ENCODE measurements around the gene LMO1.

LMO1 gene

DNA sequence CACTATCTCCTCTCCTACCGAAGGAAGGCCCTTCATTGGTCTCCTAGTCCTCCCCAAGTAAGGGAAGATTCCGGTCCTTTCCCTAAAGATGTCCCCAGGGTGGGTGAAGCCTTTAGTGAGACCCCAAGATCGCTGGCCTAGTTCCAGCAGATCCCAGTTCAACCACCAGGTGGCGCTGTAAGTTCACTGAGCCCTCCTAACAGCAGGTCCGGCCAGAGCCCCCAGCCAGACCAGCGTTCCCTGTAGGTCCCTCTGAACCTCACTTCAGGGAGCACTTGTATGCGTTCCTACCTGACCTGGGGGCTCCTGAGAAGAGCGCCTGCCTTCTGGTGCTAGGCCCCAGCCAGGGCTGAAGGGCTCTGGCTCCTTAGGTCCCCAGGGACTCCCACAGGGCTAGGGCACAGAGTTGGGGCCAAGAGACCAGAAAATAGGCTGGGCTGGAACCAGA, 38.1 kb downstream of the LMO1 start:
- peak; percentile 44 to 57 for DNase-seq

DNA sequence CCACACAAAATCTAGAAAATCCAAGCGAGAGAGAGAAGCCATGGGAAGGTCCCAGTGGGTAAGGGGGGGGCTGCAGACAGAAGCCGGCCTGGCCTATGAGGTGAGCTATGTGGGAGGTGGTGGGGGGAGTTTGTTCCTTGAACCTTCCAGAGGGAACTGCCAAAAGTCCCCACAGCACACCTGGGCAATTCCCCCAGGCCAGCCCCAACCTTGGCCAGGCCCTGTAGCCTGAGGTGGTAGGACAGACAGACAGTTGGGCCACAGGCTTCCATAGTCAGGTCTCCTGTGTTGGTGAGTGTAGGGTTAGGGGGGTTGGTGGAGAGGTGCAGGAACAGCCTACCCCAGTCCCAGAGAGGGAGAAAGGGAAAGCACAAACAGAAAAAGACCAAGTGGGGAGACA, 39.0 kb downstream of the LMO1 start:
- DNase-seq, result no peak

DNA sequence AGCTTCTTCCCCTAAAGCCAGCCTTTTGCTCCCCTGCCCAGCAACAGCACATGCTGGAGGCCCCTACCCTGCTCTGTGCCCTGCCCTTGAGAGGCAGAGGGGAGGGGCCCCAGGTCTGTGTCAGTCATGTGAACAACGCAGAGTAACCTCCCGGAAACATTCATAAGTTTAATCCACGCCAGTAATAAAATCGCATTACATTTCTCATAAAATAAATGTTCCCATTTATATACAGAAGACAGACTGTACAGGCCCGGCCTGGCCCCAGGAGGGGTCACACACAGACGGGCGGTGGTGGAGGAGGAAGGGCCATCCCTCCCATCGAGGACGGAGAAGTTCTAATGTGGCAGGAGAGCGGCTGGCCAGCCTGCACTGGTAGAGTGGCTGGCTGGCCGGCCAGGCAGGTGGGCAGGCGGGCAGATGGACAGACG, 39.5 kb downstream of the LMO1 start:
- DNase-seq, result no peak

DNA sequence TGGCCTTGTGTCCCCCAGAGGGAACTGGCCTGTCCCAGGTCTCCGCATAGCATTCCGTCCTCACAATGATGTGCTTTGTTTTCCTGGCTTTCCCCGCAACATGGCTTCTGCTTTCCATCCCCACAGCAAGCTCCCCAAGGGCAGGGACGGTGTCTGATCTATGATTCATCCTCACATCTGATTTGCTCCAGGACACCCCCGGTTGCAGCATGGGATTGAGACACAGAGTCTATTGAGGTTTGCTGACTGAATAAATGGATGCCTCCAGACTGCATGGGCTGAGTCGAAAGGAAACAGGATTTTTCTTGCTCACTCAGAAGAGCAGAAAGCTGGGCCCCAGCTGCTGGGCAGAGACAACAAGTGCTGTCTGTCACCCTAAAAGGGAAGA, 40.2 kb downstream of the LMO1 start:
- no peak for DNase-seq

DNA sequence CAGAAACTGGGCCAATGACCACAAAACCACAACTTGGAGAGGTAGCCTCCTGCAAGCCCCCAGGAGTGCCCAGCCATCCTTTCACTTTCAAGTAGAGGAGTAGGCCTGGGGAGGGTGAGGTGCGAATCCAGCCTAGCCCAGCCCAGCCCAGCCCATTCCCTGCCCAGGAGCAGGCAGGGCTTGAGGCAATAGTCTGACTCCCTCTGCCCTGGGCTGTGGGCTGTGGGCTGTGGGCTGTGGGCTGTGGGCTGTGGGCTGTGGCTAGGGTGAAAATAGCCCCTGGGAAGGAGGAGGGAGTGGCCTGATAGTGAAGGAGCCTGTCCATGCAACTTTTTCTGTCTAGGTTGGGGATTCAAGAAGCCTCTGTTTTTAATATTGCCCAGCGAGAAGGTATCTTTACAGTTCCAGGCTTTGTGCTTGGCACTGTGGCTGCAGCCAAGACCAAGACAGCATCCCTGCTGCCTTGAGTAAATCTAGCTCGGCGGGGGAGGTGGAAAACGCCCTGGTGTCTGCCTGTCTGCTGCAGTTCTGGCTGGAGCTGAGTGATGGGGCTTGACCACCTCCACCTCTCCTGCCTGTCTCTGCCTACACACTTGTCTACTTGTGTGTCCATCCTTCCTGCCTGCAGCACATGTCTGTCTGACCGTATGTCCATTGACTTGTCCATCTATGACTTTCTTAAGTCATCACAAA, 40.7 kb downstream of the LMO1 start:
- DNase-seq, result no peak

DNA sequence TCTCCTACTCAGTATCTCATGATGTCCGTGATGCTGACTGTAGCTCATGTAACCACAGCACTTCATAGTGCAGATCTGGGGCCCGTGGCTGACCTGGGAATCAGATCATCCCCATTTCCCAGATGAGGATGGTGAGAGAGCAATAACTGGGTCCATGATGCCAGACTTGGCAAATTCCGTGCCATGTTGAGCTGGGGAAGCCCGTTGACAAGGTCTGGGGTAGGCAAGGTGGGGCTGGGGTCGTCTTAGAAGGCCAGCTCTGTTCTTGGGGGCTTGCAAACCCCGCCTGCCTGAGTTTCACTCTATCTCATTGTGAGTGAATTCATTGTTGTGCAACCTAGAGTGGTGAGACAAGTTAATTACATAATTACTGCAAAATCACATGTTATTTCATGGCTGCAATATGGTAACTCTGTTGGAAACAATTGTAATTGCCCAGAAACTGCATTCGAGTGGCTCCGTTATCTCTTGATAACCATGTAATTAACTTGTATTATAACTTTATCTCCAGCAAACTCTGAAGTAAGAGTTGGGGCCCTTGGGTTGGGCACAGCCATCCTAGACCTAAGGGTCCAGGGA, 41.7 kb downstream of the LMO1 start:
- DNase-seq, result no peak

DNA sequence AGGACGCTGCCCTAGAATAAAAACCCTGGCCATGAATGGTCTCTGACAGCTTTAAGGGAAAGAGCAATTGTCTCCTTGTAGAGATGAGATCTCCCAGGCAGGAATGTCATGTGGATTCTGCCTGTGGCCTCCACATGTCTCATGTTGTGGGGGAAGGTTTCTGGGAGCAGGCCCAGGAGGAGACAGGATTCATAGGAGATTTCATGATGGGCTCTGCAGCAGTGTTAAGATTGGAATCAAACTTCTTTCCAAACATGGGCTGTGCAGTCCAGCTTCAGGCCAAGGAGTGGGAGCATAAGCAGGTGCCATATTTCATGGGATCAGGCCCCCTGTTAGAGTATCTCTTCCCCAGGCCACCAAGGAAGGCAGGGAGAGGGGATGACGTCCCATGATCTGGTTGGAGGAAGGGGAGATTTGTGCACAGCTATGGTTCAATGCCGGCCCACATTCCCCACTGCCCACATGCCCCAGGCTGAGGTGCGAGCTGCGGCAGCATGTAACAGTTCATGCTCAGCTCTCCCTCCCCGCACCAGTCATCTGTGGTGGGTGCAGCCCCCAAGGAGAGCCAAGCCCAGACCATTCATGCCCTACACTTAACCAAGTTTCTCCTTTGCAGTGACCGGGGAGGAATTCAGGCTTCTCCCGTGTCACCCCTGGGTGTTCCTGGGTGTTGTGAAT, 42.5 kb downstream of the LMO1 start:
- no peak for DNase-seq

DNA sequence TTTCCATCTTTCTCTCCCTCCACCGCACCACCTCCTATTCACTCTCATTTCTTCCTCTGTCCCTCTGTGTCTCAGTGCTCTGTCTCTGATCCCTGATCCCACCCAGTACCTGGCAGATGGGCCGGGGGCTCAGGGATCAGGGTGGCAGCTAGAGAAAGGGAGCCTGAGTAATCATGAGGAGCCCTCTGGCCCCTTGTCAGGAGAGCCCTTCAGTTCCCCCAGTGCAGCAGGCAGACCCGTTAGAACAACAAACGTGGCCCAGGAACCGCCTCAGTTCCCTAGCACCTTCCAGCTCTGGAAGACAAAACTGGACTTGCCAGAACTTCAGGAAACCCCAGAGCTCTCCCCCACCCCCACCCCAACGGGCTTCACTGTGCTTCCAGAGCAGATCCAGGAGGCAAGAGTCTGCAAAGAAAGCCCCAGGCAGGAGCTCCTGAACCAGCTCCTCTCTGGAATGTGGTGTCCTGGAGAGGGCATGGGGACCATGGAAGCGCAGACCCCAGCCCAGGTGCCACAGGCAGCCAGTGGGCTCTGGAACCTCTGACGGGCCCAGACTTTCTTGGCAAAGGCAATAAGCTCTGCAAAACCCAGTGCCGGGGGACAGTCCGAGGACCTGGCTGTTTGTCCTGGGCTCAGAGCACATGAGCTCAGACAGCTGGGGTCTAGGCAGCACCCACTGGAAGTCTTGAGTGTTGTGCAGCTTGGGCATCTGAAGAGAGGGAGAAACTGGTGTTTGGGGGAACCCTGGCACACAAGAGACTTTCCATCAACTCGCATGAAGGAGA, 43.2 kb downstream of the LMO1 start:
- no peak for DNase-seq

DNA sequence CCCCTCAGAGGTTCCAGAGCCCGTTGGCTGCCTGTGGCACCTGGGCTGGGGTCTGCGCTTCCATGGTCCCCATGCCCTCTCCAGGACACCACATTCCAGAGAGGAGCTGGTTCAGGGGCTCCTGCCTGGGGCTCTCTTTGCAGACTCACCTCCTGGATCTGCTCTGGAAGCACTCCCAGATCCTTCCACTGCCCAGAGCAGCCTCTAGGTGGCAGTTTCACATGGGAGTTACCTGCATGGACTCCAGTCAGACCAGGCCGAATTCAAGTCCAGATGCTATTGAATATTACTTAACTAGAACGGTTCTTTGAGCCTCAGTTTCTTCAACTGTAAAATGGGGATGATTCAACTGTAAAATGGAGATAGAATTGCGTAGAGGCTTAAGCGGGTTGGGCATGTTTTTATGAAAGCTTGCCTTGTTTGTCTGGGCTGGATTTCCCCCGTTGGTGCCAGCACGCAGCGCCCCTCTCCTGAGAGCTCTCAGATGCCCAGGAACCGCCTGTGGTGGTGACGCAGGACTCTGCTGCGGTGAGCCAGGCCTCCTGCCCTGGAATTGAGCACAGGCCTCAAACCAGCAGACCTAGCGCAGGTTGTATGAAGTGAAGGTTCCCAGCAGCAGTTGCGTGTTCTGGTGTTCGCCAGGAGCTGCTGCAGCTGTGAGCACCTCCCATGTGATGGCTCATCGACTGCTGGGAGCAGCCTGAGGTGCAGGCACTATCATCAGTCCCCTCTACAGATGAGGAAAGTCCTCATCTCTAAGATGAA, 44.2 kb downstream of the LMO1 start:
- DNase-seq, result no peak

DNA sequence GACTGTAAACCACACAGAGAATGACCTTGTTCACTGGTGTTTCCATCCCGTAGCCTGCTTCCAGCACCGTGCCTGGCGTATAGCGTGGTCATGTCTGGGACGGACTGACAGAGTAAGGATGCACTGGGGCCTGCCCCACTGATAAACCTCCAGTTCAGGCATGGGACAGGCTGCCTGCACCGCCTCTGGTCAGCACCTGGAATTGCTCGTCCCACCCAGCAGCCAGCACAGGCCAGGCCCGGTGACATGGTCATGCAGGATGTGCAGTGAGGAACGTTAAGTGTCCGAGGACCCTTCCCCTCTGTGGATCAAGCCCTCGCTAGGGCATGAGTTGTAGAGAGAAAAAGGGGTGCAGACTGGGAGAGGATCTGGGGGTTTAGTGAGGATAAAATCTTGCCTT, 44.8 kb downstream of the LMO1 start:
- DNase-seq, result no peak

DNA sequence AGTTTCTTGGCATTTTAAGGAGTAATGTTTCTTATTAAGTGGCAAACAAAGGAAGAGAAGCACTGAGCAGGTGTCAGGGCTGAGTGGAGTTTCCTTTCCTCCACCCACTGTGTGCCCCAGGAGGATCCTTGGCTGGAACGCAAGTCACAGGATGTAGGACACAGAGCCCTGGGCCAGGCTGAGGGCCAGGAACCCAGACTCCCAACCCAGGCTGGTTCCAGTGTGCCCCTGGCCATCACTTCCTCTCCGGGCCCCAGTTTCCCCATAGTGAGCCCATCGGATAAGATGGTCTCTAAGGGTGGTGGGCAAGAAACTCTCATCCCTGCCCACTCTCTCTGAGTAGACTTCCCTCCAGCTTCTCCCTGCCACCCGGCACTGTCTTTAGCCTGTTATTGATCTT, 45.3 kb downstream of the LMO1 start:
- DNase-seq, result no peak

DNA sequence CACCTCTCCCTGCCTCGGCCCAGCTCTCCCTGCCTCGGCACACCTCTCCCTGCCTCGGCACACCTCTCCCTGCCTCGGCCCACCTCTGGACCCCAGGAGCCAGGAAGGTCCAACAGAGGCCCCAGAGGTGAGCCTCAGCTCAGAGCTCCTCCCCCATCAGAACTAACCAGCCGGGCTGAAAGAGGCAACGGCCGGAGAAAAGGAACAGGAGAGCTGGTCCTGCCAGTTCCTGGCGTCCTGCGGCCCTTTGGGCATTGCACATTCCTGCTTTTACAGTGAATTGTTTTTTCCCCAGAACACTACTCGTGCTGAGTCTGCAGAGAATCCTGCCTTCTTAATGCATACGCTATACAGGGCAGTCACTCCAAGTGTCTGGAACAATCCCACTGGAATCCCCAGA, 45.8 kb downstream of the LMO1 start:
- DNase-seq, result no peak

DNA sequence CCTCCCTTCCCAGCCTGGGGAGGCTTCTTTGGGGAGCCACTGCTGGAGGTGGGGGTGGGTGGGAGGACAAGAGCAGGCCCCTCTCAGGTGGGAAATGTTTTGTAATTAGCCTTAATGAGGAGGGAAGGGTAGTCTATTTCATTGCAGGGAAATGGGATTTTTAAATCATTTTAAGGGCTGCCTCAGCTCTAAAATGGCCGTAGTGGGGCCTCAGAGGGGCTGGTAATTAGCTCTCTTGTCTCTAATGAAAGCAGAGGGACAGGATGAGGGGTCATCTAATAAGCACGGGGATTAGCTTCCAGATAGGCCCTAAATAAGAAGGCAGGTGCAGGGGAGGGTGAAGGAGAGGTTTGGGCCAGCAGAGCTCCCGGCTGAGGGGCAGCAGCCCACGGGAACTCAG, 46.5 kb downstream of the LMO1 start:
- DNase-seq, result no peak

DNA sequence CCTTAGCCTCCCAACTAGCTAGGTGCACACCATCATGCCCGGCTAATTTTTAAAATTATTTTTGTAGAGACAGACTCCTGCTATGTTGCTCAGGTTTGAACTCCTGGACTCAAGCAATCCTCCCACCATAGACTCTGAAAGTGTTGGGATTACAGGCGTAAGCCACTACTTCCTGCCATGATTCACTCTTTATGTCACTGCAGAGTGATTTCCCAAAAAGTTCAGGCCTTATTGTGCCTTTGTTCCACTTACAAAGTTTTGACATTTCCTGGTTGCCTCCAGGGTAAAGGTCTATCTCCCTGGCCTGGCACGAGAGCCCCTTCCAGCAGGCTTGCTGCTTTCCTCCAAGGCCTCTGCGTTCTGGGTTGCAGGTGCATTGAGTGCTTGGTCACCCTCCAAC, 50.3 kb downstream of the LMO1 start:
- DNase-seq, result no peak

DNA sequence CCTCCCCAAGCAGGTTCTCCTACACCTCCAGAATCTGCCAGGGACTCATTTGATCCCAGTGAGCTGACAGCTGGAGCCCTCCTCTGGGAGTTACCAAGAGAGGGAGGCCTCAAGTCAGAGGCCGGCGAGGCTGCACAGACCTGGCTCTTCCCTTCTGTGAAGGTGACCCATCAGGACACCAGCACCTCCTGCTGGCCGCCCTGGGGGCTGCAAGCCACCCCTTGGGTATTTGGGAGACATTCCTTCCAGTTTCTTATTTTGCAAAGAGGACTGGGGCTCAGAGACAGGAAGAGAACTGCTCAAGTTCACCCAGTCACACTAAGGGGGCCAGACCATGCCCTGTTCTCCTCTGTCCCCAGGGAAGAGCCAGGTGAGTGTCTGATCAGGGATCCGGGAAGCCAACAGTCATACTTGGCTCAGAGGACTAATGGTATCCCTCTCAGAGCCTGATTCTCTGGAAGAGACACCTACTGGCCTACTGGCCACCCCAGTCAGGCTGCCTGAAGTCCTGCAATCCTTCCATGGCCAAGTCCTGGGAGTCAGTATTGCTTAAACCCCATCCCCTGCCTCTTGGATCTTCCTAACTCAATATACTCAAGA, 54.4 kb downstream of the LMO1 start:
- DNase-seq, result no peak

DNA sequence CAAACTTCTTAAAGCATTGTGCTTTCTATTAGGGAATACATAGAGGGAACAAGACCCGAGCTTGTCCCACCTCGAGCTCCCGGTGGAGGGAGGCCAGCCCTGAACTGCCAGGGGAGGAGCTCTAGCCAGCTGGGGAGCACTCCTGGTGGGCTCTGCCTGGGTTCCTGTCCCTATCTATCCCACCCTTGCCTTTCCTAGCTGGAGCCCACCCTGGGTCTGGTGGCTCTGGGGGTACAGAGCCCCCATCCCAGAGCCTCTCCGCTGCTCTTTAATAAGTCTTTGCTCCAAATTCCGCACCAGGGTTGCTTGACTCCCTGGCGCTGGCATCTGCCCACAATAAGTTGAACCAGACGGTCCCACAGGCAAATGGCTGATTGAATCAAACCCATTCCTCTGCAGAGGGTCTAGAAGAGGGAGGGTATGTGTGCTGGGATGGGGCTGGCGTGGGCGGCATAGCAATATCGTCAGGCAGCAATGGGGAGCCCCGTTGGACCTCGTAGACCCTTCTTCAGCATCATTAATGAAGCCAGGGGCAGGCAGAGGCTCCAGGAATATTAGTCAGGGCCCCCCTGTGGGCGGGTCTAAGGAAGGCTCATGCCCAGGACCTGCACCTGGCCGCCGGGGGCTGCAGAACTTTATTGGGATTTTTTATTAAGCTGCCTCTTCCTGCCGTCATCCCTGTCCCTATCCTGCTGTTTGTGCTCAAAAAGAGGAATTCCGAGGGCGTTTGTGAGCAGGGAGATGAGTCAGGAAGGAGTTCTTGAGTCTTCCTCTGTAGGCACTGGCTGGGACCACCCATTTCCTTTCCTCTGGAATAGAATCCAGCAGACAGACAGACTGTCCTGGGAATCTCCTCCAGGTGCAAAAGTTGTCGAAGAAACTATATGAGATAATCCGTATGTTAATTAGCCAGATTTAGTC, 56.3 kb downstream of the LMO1 start:
- no peak for DNase-seq

DNA sequence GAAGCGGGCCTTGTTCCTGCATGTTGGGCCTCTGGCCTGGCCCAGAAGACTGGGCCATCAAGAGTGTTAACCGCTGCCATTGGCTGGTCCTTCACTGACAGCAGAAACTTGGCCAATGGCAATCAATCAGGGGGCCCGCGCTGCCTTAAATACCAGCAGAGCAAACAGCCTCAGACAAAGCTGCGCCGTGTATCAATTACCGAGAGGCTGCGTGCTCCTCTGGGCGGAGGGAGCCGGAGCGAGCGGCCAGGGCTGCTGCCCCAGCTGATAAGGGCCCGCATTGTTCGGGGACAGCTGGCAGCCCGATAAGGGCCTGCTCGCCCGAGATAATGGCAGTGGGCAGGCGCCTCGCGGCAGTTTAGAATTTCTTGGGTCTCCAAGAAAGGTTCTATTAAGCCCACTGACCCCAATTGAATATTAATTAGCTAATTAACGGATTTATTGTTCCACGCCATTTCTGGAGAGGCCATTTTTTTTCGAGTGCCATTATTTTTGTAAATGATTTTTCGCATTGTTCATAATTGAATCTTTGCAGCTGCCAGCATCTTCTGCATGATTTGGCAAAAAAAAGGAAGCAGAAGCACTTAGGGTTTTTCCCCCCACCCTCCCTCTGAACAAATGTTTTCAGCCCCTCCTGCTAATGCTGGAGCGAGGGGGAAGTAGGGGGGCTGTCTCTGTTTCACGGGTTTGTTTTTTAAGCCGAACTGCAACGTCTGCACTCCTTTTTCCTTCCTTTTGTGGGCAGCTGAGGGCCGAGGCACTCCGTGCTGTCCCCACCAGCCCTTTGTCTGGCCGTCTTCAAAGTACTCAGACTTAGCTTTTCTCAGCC, 57.2 kb downstream of the LMO1 start:
- no peak for DNase-seq

DNA sequence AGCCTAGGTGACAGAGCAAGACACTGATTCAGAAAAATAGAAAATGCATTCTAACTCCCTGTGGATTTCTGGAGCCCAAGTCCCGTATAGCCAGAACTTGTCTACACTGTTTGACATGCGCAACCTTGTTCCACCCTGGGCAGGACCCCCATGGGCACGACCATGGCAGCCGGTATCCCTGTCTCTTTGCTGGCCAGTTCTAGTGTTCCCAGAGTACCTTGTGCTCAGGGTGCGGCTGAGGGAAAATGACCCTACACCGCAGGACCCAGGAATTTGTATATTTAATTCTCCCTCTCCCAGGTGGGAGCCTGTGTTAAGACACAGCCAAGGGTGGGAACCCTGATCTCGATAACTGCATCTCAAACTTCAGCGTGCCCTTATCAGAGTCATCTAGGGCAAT, 58.1 kb downstream of the LMO1 start:
- DNase-seq, result no peak

DNA sequence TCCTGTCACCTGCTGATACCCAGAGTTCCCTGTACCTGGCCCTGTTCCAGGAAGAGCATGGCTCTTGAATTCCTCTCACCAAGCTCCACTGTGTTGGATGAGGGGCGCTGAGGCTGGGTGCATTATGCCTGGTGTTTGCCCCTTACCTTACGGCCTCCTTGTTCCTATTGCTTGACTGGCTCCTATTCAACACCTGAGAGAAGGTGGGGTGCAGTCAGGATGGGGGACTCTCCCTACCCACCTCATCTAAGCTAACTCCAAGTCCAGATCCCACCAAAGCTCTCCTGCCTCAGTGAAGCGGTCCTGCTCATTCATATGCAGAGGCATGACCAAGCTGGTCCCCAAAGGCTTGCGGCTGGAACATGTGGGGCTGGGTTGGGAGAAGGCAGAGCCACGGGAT, 59.1 kb downstream of the LMO1 start:
- no peak for DNase-seq

DNA sequence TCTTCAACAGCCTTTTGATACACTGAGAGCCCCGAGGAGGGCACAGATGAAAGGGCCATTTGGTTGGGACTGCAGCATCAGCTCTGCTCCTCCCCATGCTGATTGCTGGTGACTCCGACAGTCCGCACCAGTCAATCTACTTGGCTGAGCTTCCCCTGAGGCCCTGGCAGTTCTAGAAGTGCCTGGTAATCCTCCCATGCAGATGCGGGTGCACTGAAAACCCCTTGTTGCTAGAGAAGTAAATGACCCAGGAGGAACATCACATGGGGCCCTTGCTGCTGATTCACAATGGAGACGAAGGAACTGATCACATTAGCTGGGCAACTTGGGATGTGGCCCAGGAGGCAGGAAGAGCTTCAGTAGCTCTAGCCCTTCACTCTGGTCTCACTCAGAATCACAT, 59.7 kb downstream of the LMO1 start:
- no peak for DNase-seq

DNA sequence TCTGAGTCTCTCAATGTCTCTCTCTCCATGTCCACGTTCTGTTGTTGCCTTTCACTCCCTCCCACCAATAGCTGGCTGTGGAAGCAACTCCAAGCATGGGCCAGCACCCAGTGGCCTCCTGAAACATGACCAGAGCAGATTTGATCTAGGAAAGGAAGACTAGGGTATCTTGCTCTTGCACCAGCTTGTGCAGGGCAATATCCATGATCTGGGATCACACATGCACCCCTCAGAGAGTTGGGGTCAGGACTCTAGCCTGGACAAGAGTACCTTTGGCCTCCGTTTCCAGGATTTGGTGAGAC, 60.3 kb downstream of the LMO1 start:
- no peak for DNase-seq
